Esophagus squamous epithelium (tissue), 4 donors: Measurements from ENCODE around the gene ZNF468.
"Not testable (repeated sequence)": the region's sequence is repeated elsewhere in the genome, so short reads cannot be mapped to it uniquely, and the experiment has no call there.

ENCODE experiments used
- POLR2A ChIP-seq, 4 donors: fragments of 450-650 bp; IDR thresholded peaks; one replicate each; pipeline ENCODE4 v1.6.1; 2017; ENCODE audit warnings: antibody characterized with exemption in 4 of 4, mild to moderate bottlenecking in 4 of 4, moderate library complexity in 3 of 4
- TF ChIP-seq, protein P1 (sequence below), 6 experiments: fragments of 450-650 bp in 4 of 6; fragments of 200-600 bp in 2 of 6; sonication (generic) in 2 of 6; IDR thresholded peaks; one replicate each; pipeline ENCODE4 v1.5.1; 2016 to 2019; ENCODE audit warnings: antibody characterized with exemption in 6 of 6, mild to moderate bottlenecking in 4 of 6, moderate library complexity in 4 of 6

DNA sequence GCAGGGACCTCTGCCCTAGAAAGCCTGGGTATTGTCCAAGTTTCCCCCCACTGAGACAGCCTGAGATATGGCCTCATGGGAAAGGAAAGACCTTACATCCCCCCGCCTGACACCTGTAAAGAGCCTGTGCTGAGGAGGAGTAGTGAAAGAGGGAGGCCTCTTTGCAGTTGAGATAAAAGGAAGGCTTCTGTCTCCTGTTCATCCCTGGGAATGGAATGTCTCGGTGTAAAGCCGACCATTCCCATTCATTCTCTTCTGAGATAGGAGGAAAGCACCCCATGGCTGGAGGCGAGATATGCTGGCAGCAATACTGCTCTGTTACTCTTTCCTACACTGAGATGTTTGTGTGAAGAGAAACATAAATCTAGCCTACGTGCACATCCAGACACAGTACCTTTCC is 10.1 kb downstream of the ZNF468 start:
- TF ChIP-seq, protein P1, sequence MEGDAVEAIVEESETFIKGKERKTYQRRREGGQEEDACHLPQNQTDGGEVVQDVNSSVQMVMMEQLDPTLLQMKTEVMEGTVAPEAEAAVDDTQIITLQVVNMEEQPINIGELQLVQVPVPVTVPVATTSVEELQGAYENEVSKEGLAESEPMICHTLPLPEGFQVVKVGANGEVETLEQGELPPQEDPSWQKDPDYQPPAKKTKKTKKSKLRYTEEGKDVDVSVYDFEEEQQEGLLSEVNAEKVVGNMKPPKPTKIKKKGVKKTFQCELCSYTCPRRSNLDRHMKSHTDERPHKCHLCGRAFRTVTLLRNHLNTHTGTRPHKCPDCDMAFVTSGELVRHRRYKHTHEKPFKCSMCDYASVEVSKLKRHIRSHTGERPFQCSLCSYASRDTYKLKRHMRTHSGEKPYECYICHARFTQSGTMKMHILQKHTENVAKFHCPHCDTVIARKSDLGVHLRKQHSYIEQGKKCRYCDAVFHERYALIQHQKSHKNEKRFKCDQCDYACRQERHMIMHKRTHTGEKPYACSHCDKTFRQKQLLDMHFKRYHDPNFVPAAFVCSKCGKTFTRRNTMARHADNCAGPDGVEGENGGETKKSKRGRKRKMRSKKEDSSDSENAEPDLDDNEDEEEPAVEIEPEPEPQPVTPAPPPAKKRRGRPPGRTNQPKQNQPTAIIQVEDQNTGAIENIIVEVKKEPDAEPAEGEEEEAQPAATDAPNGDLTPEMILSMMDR (IDR thresholded peaks at IDR 0.05): not testable (repeated sequence)
- TF ChIP-seq POLR2A (IDR thresholded peaks at IDR 0.05): not testable (repeated sequence)
